ENCODE measurements around the gene THAP11.
"Not testable (repeated sequence)": the region's sequence is repeated elsewhere in the genome, so short reads cannot be mapped to it uniquely, and the experiment has no call there.

Gene THAP11

DNA sequence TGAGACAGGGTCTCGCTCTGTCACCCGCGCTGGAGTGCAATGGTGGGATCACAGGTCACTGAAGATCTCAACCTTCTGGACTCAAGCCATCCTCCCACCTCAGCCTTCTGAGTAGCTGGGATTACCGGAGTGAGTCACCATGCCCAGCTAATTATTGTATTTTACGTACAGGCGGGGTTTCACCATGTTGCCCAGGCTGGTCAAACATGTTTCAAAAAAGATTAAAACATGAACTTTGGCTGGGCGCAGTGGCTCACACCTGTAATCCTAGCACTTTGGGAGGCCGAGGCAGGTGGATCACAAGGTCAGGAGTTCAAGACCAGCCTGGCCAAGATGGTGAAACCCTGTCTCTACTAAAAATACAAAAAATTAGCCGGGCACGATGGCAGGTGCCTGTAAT, 4.9 kb upstream of the THAP11 start:
- DNase-seq (ENCODE audit: low spot score) = not testable (repeated sequence)

DNA sequence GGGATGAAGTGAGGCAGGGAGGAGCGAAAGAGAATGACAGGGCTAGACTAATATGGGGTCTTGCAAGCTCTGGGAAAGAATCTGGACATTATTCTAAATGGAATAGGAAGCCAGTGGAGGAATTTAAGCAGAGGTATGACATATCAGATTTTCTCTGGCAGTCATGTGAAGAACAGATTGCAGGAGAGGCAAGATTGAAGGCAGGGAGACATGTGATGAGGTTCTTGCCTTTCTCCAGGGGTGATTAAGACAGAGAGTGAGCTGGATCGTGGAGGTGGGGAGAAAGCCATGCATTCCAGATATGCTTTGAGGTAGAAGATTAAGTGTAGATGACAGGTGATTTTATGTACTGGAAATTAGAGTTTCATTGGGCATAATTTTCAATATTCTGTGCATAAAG, 4.3 kb upstream of the THAP11 start:
- no peak for DNase-seq (ENCODE audit: low spot score)

DNA sequence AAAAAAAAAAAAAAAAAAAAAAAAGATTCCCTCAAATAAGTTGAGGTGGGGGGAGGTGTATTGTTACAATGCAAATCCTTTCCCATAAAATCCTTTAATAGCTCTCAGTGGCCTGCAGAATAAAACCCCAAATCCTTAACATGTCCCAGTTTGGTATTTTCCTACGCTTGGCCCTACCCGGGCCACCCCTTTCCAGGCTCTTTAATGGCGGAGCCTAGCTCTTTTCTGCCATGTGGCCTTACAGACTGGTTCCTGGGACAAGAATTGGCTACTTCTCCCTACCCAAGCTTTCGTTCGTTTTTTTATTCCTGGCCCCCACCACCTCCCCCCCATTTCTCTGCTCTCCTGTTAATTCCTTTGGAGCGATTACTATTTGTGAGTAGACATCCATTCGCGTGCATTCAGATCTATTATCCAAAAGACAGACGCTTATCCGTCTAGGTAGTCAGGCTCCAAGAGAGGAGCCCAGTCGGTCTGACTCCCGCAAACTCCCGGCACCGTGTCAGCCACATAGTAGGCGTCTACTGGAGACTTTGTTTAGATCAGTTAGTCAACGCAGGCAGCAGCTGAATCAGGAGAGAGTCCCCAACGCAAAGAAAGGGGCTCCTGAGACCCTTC, 813 bp upstream of the THAP11 start:
- no peak for DNase-seq (ENCODE audit: low spot score)

DNA sequence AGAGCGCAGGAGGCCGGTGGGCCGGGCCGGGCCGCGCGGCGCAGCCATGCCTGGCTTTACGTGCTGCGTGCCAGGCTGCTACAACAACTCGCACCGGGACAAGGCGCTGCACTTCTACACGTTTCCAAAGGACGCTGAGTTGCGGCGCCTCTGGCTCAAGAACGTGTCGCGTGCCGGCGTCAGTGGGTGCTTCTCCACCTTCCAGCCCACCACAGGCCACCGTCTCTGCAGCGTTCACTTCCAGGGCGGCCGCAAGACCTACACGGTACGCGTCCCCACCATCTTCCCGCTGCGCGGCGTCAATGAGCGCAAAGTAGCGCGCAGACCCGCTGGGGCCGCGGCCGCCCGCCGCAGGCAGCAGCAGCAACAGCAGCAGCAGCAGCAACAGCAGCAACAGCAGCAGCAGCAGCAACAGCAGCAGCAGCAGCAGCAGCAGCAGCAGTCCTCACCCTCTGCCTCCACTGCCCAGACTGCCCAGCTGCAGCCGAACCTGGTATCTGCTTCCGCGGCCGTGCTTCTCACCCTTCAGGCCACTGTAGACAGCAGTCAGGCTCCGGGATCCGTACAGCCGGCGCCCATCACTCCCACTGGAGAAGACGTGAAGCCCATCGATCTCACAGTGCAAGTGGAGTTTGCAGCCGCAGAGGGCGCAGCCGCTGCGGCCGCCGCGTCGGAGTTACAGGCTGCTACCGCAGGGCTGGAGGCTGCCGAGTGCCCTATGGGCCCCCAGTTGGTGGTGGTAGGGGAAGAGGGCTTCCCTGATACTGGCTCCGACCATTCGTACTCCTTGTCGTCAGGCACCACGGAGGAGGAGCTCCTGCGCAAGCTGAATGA, 606 bp downstream of the THAP11 start:
- DNase-seq (ENCODE audit: low spot score) = peak; percentile 49

DNA sequence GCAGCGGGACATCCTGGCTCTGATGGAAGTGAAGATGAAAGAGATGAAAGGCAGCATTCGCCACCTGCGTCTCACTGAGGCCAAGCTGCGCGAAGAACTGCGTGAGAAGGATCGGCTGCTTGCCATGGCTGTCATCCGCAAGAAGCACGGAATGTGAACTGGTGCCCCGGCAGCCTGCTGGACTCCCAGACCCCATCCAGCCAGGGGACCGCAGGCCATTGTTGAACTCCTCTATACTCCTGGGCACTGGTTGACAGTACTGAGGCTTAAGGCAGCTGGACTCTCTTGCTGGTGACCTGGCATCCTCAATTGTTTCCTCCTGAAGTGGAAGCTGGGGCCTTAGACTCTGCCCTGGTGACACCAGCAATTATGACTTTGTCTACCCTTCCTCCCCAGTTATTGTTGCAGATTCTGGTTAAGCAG, 1.2 kb downstream of the THAP11 start:
- no peak for DNase-seq (ENCODE audit: low spot score)

DNA sequence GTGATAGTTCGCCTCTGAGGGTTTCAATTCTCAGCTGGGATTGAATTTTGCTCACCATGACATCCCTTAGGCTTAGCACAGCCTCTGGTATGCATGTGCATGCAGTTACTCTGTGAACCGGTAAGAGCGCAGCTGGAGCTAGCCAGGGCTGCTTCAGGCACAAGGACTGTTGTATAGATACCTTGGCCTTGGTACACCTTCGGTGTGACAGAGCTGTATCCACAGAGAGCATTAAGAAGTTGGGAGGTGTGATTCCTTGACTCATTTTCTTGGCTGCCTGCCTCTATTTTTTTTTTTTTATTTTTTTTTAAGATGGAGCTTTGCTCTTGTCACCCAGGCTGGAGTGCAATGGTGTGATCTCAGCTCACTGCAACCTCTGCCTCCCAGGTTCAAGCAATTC, 2.4 kb downstream of the THAP11 start:
- DNase-seq (ENCODE audit: low spot score) = no peak

DNA sequence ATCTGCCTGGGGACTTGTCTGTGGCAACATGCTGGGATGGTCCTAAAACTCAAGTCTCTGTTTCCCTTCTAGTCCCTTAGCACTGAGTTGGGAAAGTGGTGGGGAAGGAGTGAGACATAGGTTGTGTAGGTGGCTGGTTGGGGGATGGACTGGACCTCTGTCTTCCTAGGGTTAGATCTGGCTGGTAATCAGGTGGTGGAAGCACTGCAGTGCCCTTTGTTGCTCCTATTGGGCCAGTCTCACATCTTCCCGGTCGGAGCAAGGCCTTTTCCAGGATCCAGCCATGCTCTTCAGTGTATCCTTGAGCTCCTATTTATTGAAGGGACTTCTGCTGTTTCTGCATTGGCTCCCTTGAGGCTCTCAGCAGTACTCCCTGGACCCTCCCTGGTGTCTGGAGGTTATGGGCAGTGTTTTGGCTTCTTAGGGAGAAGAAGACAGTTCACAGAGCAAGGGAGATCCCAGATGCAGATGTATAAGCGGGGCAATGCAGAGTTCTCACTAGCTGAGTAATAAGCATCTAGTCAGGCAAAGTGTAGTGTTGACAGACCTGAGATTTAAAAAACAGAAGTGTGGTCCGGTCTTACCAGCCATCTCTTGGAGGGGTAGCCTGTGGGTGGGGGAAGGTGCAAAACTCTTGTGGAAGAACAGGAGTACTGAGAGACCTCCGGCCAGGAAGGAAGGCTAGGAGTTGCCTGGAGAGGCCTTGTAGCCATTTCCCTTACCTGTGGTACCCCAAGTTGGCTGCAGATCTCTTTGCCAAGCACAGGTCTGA, 3.4 kb downstream of the THAP11 start:
- no peak for DNase-seq (ENCODE audit: low spot score)

DNA sequence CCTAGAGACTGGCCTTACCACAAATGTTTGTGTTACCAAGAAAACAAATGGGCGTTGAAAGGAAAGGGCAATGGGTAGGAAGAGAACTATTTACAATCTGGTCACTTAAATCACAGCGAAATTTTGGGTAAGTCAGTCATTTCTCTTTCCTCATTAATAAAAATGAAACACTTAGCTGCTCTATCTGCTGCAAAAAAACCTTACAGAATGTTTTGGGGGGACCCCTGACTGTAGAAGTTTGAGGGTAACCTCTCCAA, 3.9 kb downstream of the THAP11 start:
- DNase-seq (ENCODE audit: low spot score) = no peak

DNA sequence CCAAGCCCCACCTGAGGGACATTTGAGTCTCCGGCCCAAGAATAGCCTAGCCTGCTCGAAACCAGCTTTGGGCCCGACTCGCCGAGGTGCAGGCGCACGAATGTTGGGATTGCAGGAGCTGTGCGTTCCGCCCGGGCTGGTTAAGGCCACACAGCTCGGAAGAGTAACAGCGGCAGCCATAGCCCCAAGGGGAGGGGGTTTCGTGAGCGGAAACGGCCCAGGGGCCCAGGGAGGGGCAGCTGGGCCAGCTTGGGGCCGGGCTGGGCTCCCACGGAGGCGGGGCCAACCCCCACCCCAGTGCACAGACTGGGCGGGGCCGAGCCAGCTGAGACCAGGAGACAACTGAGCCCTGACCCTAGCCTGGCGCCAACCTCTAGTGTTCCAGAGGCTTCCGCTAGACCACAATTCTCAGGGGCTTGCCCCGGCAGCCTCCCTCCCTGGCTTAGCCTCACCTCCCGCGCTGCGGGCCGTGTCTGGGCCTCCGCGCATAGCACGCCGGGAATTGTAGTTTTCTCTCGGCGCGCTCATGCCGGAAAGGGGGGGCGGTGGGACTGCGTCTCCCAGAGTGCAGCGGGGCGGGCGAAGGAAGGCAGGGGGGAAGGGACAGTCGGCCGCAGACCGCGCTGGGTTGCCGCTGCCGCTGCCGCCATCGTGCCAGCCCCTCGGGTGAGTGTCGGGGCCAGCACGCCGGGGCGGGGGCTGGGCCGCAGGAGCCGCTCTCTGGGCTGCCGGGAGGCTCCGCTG, 4.4 kb downstream of the THAP11 start, which contains the start of gene NUTF2:
Gene NUTF2, plus strand, starts transcription at position 614 of the 744 bp plus-strand sequence. CDS start 18,198 bp downstream, outside the sequence.
- peak; percentile 95 for DNase-seq (ENCODE audit: low spot score)

DNA sequence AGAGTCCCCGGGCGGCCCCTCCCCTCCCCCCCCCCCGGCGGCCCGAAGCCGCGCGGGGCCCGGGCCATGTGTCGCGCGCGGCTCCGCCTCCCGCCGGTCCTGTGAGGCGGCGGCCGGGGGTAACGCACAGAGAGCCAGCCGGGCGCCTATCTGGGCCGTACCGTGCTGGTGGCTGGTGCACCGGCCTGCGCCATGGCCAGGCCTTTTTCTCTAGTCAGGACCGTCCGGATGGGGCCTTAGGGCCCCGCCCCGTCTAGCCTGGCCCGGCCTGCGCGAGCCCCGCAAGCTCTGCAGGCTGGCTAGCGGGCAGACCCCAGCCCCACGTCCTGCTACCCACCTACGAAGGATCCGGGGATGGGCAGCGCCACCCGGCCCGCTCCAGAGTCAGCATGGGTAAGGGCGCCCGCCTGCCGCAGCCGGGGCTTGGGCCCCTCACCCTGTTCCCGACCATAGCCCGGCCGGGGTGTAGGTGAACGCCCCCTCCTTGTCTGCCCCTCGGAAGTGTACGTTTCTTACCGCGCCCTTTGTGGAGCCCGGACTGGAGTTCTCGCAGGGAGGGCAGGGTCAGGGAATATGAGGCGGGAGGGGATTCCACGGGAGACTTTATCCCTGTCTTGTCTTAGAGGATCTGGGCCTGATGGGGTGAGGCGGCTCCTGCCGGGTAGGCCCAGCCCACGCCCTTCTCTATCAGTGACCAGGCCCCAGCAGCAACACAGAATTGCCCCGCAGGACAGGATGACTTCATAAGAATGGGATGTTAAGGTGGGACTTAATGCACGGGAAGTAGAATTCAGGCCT, 5.1 kb downstream of the THAP11 start, which contains the start of gene CENPT:
Gene CENPT, minus strand, starts transcription at position 630 of the 798 bp plus-strand sequence. CDS start 13,834 bp downstream, outside the sequence.
- peak; percentile 83 for DNase-seq (ENCODE audit: low spot score)

DNA sequence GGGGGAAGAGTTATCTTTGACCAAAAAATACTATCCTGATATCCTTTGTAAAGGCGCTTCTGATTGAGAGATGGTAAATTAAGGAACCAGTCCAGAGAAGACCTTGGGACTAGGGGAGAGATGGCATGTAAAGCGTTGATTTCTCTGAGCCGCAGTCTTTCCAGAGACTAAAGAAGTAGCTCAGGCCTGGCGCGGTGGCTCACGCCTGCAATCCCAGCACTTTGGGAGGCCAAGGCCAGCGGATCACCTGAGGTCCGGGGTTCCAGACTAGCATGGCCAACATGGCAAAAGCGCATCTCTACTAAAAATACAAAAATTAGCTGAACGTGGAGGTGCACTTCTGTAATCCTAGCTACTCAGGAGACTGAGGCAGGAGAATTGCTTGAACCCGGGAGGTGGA, 6.0 kb downstream of the THAP11 start:
- no peak for DNase-seq (ENCODE audit: low spot score)

DNA sequence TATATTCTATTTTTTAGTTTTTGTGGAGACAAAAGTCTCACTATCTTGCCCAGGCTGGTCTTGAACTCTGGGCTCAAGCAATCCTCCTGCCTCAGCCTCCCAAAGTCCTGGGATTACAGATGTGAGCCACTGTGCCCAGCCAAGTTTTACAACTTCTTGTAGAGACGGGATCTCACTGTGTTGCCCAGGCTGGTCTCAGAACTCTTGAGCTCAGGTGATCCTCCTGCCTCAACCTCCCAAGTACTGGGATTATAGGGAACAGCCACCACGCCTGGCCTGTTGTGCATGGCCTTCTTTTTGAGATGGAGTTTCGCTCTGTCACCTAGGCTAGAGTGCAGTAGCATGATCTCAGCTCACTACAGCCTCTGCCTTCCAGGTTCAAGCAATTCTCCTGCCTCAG, 11.6 kb downstream of the THAP11 start:
- DNase-seq (ENCODE audit: low spot score) = no peak

DNA sequence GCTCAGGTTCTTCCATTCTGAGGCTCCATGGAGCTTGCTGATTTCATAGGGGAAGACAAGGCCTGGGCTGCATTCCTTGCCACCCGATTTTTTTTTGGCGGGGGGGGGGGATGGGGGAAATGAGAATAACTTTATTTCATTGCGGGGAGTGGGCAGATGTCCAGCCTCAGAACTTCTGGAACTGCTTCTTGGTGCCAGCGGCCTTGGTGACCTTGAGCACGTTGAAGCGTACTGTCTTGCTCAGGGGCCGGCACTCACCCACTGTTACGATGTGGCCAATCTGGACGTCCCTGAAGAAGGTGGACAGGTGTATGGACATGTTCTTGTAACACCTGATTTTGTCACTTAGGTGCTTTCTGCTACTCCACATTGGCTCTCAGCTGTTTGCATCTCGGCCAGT, 13.7 kb downstream of the THAP11 start:
- no peak for DNase-seq (ENCODE audit: low spot score)

DNA sequence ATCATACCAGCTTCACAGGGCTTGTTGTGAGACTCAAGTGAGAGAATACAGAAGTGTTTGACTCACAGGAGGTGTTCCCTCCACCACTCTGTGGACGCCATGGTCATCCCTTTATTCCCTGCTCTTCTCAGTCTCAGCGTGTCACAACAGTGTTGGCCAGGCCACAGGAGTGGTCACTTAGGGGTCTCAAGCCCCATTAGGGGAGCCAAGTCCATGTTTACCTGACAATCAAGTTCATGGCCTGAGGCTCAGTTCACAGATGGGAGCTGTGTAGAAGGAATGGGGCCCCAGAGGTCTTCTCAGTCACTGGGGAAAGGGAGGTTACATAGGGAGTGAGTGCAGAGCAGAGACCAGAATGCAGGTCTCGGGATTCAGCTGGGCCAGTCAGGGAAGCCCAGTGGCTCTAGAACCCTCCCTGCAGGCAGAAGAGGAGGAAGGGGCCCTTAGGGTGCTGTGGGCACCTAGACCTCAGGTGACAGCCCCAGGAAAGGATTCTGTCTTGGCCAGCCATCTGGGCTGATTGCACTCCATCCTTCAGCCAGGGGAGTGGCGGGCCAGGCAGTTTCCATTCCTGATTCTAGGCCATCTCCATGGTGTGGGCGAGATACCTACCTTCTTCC, 14.9 kb downstream of the THAP11 start:
- DNase-seq (ENCODE audit: low spot score) = no peak

DNA sequence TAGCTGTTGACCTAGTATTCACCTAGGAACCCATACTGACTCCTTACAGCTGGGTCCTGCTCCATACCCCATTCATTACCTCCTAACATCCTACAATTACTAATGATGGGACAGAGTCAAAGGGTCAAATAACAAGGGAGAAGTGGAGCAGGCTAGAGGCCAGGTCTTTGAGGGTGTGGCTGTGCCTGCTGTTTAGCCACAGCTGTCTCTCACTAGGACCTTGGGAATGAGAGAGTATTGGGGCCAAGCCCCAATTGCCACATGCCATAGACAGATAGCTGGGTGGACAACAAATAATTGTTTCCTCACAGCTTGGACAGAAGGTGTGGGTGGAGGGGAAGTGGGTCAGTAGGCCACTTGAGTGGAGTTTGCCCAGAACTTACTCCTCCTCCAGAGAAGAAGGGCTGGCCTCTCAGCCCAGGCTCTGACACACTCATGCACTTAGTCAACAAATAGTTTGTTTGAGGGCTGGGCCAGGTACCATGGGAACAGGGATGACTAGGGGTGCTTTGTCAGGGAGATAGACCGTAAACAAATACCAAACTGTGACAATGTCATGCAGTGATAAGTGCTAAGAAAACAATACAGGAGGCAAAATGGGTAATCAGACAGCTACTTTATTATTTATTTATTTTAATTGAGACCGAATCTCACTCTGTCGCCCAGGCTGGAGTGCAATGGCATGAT, 15.6 kb downstream of the THAP11 start:
- no peak for DNase-seq (ENCODE audit: low spot score)

DNA sequence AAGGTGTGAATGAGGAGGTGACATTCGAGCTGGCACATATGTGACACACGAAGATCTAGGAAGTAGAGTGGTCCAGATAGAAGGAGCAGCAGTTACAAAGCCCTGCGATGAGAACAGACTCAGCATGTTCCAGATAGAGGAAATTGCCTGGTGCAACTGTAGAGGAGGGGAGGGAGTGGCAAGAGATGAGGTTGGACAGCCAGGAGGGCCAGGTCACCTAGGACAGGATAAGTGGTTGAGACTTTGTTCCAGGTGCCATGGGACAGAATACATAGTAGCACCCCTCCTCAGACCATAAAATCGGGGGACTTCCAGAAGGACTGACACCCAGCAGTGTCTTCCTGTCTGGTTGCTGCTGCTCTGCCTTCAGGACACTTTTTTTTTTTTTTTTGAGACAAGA, 16.4 kb downstream of the THAP11 start:
- DNase-seq (ENCODE audit: low spot score) = no peak

DNA sequence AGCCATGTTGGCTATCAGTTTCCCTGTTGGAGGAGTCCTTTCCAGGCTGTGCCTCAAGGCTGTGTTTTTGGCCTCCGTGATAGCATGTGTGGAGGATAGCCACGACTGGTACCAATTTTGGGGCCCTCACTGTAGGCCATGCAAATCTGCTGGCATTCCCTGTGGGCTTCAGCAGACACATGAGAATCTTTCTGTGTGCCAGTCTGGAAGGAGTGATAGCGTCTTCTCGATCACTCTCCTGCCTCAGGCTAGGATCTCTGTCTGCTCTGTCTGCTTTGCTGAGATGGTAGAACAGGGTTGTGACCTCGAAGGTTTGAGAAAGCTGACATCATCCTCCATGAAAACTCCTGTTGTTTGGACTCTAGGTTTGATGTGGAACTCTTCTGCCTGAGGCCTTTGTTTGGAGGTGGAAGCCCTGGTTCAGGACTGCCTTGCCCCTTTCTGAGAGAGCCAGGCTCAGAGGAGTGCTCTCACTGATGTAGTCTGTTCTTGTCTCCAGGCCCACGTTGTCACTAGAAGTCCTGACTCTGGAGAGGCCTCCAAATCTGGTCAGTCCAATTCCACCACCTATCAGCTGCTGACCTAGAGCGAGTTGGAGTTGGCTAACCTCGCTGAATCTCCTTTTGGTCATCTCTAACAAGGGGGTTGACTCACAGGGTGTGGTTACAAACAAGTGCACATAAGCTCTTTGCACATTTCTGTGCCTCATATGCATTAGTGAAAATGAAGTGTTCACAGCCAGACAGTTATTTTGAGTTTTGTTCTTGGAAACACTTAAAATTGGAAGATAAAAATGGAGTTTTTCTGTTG, 18.7 kb downstream of the THAP11 start:
- DNase-seq (ENCODE audit: low spot score) = no peak

DNA sequence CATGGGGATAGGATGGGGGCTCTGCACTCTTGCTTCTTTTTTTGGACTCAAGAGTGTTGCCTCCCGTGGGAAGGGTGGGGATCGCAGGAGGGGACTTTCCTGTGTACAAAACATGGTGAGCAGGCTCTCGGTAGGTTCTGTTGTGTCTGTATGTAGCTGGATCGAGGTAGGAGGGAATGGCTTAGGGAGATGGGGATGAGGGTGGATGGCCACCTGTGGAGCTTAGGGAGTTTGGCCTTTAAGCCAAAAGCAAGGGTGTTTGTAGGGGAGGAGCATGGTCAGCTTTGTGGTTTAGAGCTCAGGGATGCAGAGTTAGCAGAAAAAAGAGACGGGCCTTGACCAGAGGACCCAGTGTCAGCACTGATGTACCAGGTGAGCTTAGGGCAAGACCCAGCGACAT, 19.8 kb downstream of the THAP11 start:
- DNase-seq (ENCODE audit: low spot score) = no peak

Data from germinal center (tissue), 1 donor.